ENCODE measurements around the gene CDADC1.

DNA sequence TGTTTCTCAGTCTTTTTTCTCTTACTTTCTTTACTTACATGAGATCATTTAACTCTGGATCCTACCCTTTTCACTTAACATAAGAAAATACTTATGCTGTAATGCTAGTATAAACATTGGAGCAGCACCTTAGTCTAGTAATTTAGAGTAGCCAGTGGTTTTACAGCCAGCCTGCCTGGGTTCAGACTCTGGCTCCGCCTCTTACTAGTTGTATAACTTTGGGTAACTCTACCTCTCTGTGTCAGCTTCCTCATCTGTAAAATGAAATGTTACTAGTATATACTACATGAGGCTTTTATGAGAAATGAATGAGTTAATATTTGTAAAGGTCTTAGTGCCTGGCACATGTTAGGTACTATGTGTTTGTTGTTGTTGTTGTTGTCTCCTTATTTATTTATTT is 5.6 kb downstream of the CDADC1 start:
- TF ChIP-seq, protein P1, sequence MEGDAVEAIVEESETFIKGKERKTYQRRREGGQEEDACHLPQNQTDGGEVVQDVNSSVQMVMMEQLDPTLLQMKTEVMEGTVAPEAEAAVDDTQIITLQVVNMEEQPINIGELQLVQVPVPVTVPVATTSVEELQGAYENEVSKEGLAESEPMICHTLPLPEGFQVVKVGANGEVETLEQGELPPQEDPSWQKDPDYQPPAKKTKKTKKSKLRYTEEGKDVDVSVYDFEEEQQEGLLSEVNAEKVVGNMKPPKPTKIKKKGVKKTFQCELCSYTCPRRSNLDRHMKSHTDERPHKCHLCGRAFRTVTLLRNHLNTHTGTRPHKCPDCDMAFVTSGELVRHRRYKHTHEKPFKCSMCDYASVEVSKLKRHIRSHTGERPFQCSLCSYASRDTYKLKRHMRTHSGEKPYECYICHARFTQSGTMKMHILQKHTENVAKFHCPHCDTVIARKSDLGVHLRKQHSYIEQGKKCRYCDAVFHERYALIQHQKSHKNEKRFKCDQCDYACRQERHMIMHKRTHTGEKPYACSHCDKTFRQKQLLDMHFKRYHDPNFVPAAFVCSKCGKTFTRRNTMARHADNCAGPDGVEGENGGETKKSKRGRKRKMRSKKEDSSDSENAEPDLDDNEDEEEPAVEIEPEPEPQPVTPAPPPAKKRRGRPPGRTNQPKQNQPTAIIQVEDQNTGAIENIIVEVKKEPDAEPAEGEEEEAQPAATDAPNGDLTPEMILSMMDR (conservative IDR thresholded peaks at IDR 0.05; ENCODE audit: low read depth in 2 of 2): no peak
- TF ChIP-seq EZH2 (IDR thresholded peaks at IDR 0.05; ENCODE audit: low read depth, unreplicated experiment) (no peak), POLR2AphosphoS5 (IDR thresholded peaks at IDR 0.05; ENCODE audit: low read depth) (no peak)
